Uterus (tissue), 4 donors: ENCODE data around the gene ADGRG6. TPM values are rescaled to one million over a fixed set of nuclear protein-coding genes. Genes with fewer than 3 reads are reported as not detected.

ENCODE experiments used
- DNase-seq, 2 donors: peaks; one replicate each; pipeline ENCODE4 v3.0.0-alpha.2; 2019 to 2020
- H3K27ac ChIP-seq, 2 donors: fragments of 200-600 bp; sonication (generic); 1 replicate in 1 of 2; 2 replicates in 1 of 2; pipeline ENCODE4 v1.5.1; 2016 to 2018
- H3K27me3 ChIP-seq, 2 donors: fragments of 200-600 bp; sonication (generic); one replicate each; pipeline ENCODE4 v1.5.1; 2018 to 2019; ENCODE audit warnings: control low read depth in 1 of 2
- H3K36me3 ChIP-seq, 2 donors: fragments of 200-600 bp; sonication (generic); one replicate each; pipeline ENCODE4 v1.5.1; 2019; ENCODE audit warnings: control low read depth in 1 of 2
- H3K4me1 ChIP-seq, 2 donors: fragments of 200-600 bp; sonication (generic); one replicate each; pipeline ENCODE4 v1.5.1; 2018 to 2019; ENCODE audit warnings: control low read depth in 1 of 2
- H3K4me3 ChIP-seq, 2 donors: fragments of 200-600 bp; sonication (generic); 1 replicate in 1 of 2; 2 replicates in 1 of 2; pipeline ENCODE4 v1.5.1; 2018 to 2019; ENCODE audit warnings: mild to moderate bottlenecking in 1 of 2
- H3K9me3 ChIP-seq, 2 donors: fragments of 200-600 bp; sonication (generic); one replicate each; pipeline ENCODE4 v1.5.1; 2019; ENCODE audit warnings: control low read depth in 1 of 2
- CTCF ChIP-seq, 4 experiments: fragments of 200-600 bp in 2 of 4; fragments of 450-650 bp in 2 of 4; sonication (generic) in 2 of 4; IDR thresholded peaks; one replicate each; pipeline ENCODE4 v1.5.1; 2016 to 2019; ENCODE audit warnings: antibody characterized with exemption in 4 of 4, mild to moderate bottlenecking in 2 of 4, moderate library complexity in 1 of 4
- POLR2A ChIP-seq, 2 donors: fragments of 450-650 bp; IDR thresholded peaks; one replicate each; pipeline ENCODE4 v1.6.1; 2016; ENCODE audit warnings: antibody characterized with exemption in 2 of 2, mild to moderate bottlenecking in 1 of 2, moderate library complexity in 1 of 2
- intact Hi-C: fragments of 100-400 bp; cut with DNase I; formaldehyde crosslinking; loops from one replicate; pipeline ENCODE4 v1.15.1; 2023; ENCODE audit warnings: low total_unique reads
- total RNA-seq, 4 donors: library from RNA; depleted of rRNA in 3 of 4; stranded (reverse); fragments of >200 nt in 3 of 4; gene quantifications; one replicate each; pipeline versions ENCODE4 v1.1.0 to v1.2.4, GENCODE V29; 2014 to 2023
- donor health status: DM: yes; HTN: yes; CAD: no.

Gene ADGRG6
- total RNA-seq, 4 donors from 2014 or later = 3.6 to 23.8 (median 9.5) TPM

GRCh38 chr6:142376800-142377496, 75.1 kb downstream of the ADGRG6 start:
- DNase-seq = no peak
- intact Hi-C loops = no loop called here
- Histone ChIP-seq H3K36me3 (no peaks in the 10 kb centered on the region), H3K9me3 (no peaks in the 10 kb centered on the region), H3K4me3 (no peak overlapping the region), H3K4me1 (no peaks in the 10 kb centered on the region), H3K27ac (no peak overlapping the region), H3K27me3 (no peaks in the 10 kb centered on the region)
- TF ChIP-seq POLR2A (IDR thresholded peaks at IDR 0.05) (no peak), CTCF (IDR thresholded peaks at IDR 0.05) (no peak)

- intact Hi-C loops = no loop called here
- H3K36me3 ChIP-seq = no peaks in the 10 kb centered on the region
- H3K9me3 ChIP-seq = no peaks in the 10 kb centered on the region
- no peak overlapping the region for H3K27ac ChIP-seq
- H3K4me3 ChIP-seq = no peak overlapping the region
- H3K4me1 ChIP-seq = no peaks in the 10 kb centered on the region
- TF ChIP-seq POLR2A (IDR thresholded peaks at IDR 0.05) = no peak
- TF ChIP-seq CTCF (IDR thresholded peaks at IDR 0.05) = no peak
- H3K27me3 ChIP-seq = no peaks in the 10 kb centered on the region
- no peak for DNase-seq
These were observed 75.7 kb downstream of the ADGRG6 start for GRCh38 chr6:142377497-142377848.

- intact Hi-C loops = no loop called here
- no peak for TF ChIP-seq POLR2A (IDR thresholded peaks at IDR 0.05)
- no peak for TF ChIP-seq CTCF (IDR thresholded peaks at IDR 0.05)
- no peaks in the 10 kb centered on the region for H3K9me3 ChIP-seq
These were observed 76.5 kb downstream of the ADGRG6 start for GRCh38 chr6:142378138-142378875.

GRCh38 chr6:142380626-142381025, 78.8 kb downstream of the ADGRG6 start:
- intact Hi-C loops = no loop called here
- Histone ChIP-seq H3K27me3 (no peaks in the 10 kb centered on the region), H3K27ac (no peak overlapping the region), H3K9me3 (no peaks in the 10 kb centered on the region), H3K4me1 (no peaks in the 10 kb centered on the region), H3K36me3 (peaks cover 0 to 4% of the 10 kb centered on the region in 2 donors), H3K4me3 (no peak overlapping the region)
- DNase-seq = no peak
- no peak for TF ChIP-seq POLR2A (IDR thresholded peaks at IDR 0.05)

More at GRCh38 chr6:142378138-142378875, 76.5 kb downstream of the ADGRG6 start:
- H3K4me3 ChIP-seq = no peak overlapping the region
- no peak for DNase-seq
- no peaks in the 10 kb centered on the region for H3K36me3 ChIP-seq
- H3K27ac ChIP-seq = no peak overlapping the region
- no peaks in the 10 kb centered on the region for H3K27me3 ChIP-seq
- H3K4me1 ChIP-seq = no peaks in the 10 kb centered on the region

GRCh38 chr6:142381181-142381580, 79.4 kb downstream of the ADGRG6 start:
- intact Hi-C loops = no loop called here
- Histone ChIP-seq H3K4me3 (no peak overlapping the region), H3K27ac (no peak overlapping the region), H3K4me1 (no peaks in the 10 kb centered on the region), H3K36me3 (peaks cover 0 to 4% of the 10 kb centered on the region in 2 donors), H3K27me3 (no peaks in the 10 kb centered on the region), H3K9me3 (no peaks in the 10 kb centered on the region)
- DNase-seq = no peak
- TF ChIP-seq POLR2A (IDR thresholded peaks at IDR 0.05) (no peak), CTCF (IDR thresholded peaks at IDR 0.05) (no peak)
